Erythroblast (primary cell): ENCODE data around the gene TM2D1.

Source experiments
- GATA1 ChIP-seq: IDR thresholded peaks from 2 replicates; pipeline ENCODE4 v1.6.1; 2011; ENCODE audit warnings: low read depth, mild to moderate bottlenecking, control low read depth, low read length, moderate library complexity
- POLR2A ChIP-seq: IDR thresholded peaks from 2 replicates; pipeline ENCODE4 v1.6.1; 2011; ENCODE audit warnings: mild to moderate bottlenecking, low read length

DNA sequence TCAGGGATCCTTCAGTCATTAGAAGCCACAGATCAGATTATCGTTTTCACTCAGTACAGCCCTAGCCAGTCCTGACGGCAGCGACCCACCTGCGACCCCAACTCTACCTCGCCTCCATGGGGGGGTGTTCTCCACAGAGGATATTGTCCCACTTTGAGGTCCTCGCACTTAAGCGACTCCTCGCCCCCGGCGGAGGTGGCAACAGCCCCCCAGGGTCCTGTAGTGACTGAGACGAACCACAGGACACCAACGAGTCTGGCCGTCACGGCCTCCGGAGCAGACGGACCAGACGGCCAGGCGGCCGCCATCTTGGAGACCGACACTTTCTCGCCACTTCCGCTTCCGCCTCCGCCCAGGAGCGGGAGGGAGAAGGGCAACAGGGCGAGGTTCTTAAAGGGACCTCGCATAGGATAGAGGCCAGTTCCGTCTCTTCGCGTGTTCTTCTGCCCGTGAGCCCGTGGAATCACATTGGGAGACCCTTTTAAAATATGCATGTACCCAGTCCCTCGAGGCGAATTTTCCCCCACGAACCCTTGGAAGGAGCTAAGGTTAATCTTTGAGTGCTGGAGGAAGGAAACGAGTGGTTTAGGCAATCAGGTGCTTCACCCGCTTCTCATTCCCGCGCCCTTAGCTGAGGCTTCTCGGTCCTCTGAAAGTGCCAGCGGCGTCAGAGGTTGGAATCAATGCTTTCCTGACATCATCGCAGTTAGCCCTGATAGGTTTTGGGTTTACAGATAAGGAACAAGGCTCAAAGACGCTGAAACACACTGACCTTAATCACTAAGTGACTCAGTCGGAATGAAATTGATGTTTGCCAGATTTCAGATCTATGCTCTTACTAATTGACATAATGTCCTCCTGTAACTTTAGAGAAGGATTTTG is at the start of gene TM2D1:
- TF ChIP-seq POLR2A, result peak; percentile 99
- no peak for TF ChIP-seq GATA1
